Stimulated activated naive CD4-positive, alpha-beta T cell treated with Interleukin-2 at 50 U/mL for 16 hours (primary cell): Measurements from ENCODE around the gene SIX5.

ENCODE experiments used
- DNase-seq: peaks from one replicate; lab custom pipeline; 2025; lab: John Stamatoyannopoulos, UW

The SIX5 gene

GRCh38 chr19:45773384-45773783 lies 4.3 kb upstream of the SIX5 start:
- no peak for DNase-seq

GRCh38 chr19:45772912-45773311 lies 3.9 kb upstream of the SIX5 start:
- DNase-seq = no peak

GRCh38 chr19:45772130-45772840 lies 3.2 kb upstream of the SIX5 start:
- DNase-seq = no peak

- DNase-seq = no peak
Observed at GRCh38 chr19:45771311-45771933, 2.4 kb upstream of the SIX5 start.

GRCh38 chr19:45770192-45771101 lies 1.4 kb upstream of the SIX5 start:
- DNase-seq = peak; percentile 86

- peak; percentile 56 for DNase-seq
Observed at GRCh38 chr19:45769821-45770191, 754 bp upstream of the SIX5 start.

- DNase-seq = peak; percentile 24
Observed at GRCh38 chr19:45768655-45768983, 433 bp downstream of the SIX5 start.

GRCh38 chr19:45767881-45768654 lies 984 bp downstream of the SIX5 start:
- DNase-seq = no peak

GRCh38 chr19:45767410-45767880 lies 1.6 kb downstream of the SIX5 start:
- DNase-seq = no peak

GRCh38 chr19:45766869-45767346 lies 2.1 kb downstream of the SIX5 start:
- no peak for DNase-seq

- DNase-seq = no peak
Observed at GRCh38 chr19:45766296-45766868, 2.7 kb downstream of the SIX5 start.

GRCh38 chr19:45765702-45766295 lies 3.3 kb downstream of the SIX5 start:
- DNase-seq = no peak

- DNase-seq = no peak
Observed at GRCh38 chr19:45764945-45765701, 3.9 kb downstream of the SIX5 start.

GRCh38 chr19:45764475-45764874 lies 4.6 kb downstream of the SIX5 start:
- DNase-seq = no peak

- DNase-seq = no peak
Observed at GRCh38 chr19:45763691-45764294, 5.3 kb downstream of the SIX5 start.

GRCh38 chr19:45762870-45763631 lies 6.0 kb downstream of the SIX5 start:
- no peak for DNase-seq

GRCh38 chr19:45761714-45762113 lies 7.3 kb downstream of the SIX5 start:
- no peak for DNase-seq

GRCh38 chr19:45758921-45759320 lies 10.1 kb downstream of the SIX5 start:
- no peak for DNase-seq

- no peak for DNase-seq
Observed at GRCh38 chr19:45757695-45758094, 11.4 kb downstream of the SIX5 start.
